Nephron (organoid): ENCODE data around the gene SMG5.
"Not testable (repeated sequence)": the region's sequence is repeated elsewhere in the genome, so short reads cannot be mapped to it uniquely, and the experiment has no call there.

Experiments used
- H3K27ac Mint-ChIP-seq, 3 experiments: 2 replicates each; pipeline ENCODE4 v1.8.0; 2020; ENCODE audit warnings: mixed read lengths in 3 of 3, mild to moderate bottlenecking in 2 of 3, moderate library complexity in 1 of 3
- H3K27me3 Mint-ChIP-seq: 2 replicates; pipeline ENCODE4 v1.8.0; 2021; ENCODE audit warnings: low read depth, mild to moderate bottlenecking, moderate library complexity, mixed read lengths
- H3K36me3 Mint-ChIP-seq: 2 replicates; pipeline ENCODE4 v1.8.0; 2020; ENCODE audit warnings: low read depth, mixed read lengths
- H3K4me1 Mint-ChIP-seq: 2 replicates; pipeline ENCODE4 v1.8.0; 2020; ENCODE audit warnings: mixed read lengths
- H3K4me3 Mint-ChIP-seq, 3 experiments: 2 replicates each; pipeline ENCODE4 v1.8.0; 2020; ENCODE audit warnings: mild to moderate bottlenecking in 3 of 3, mixed read lengths in 3 of 3, moderate library complexity in 2 of 3
- H3K9me3 Mint-ChIP-seq: 2 replicates; pipeline ENCODE4 v1.8.0; 2020; ENCODE audit warnings: mixed read lengths
- CTCF ChIP-seq, 3 experiments: fragments of 200-600 bp; sonication (generic); IDR thresholded peaks; one replicate each; pipeline ENCODE4 v1.5.0; 2021; ENCODE audit warnings: antibody characterized with exemption in 3 of 3; ENCODE audit not compliant: unreplicated experiment in 3 of 3

SMG5 gene

GRCh38 chr1:156221986-156222692 lies 60.5 kb downstream of the SMG5 start:
- Mint-ChIP-seq H3K9me3 (no peaks in the 10 kb centered on the region), H3K4me1 (peaks cover 8% of the 10 kb centered on the region), H3K36me3 (peaks cover 51% of the 10 kb centered on the region), H3K4me3 (no peak overlapping the region), H3K27me3 (no peaks in the 10 kb centered on the region), H3K27ac (no peak overlapping the region)
- no peak for TF ChIP-seq CTCF (IDR thresholded peaks at IDR 0.05; ENCODE audit: unreplicated experiment in 3 of 3)

GRCh38 chr1:156220226-156220625 lies 62.4 kb downstream of the SMG5 start:
- Mint-ChIP-seq H3K27ac (no peak overlapping the region), H3K4me3 (no peak overlapping the region), H3K27me3 (no peaks in the 10 kb centered on the region), H3K4me1 (no peaks in the 10 kb centered on the region), H3K36me3 (peaks cover 47% of the 10 kb centered on the region), H3K9me3 (no peaks in the 10 kb centered on the region)
- no peak for TF ChIP-seq CTCF (IDR thresholded peaks at IDR 0.05; ENCODE audit: unreplicated experiment in 3 of 3)

- no peaks in the 10 kb centered on the region for H3K9me3 Mint-ChIP-seq
- peaks cover 47% of the 10 kb centered on the region for H3K36me3 Mint-ChIP-seq
- no peak for TF ChIP-seq CTCF (IDR thresholded peaks at IDR 0.05; ENCODE audit: unreplicated experiment in 3 of 3)
- H3K4me3 Mint-ChIP-seq, result peak overlapping the region in 1 of 3 experiments; percentile 33
- peaks cover 13% of the 10 kb centered on the region for H3K4me1 Mint-ChIP-seq
- H3K27me3 Mint-ChIP-seq, result no peaks in the 10 kb centered on the region
- H3K27ac Mint-ChIP-seq, result peak overlapping the region in 1 of 3 experiments; percentile 43
These were observed 64.8 kb downstream of the SMG5 start for GRCh38 chr1:156217871-156218270.

GRCh38 chr1:156216361-156217086 lies 66.1 kb downstream of the SMG5 start:
- H3K27ac Mint-ChIP-seq, H3K9me3 Mint-ChIP-seq, H3K4me3 Mint-ChIP-seq, H3K27me3 Mint-ChIP-seq: not testable (repeated sequence)
- Mint-ChIP-seq H3K36me3 (peaks cover 42% of the 10 kb centered on the region), H3K4me1 (peaks cover 22% of the 10 kb centered on the region)

- Mint-ChIP-seq H3K36me3 (peaks cover 31% of the 10 kb centered on the region), H3K27me3 (no peaks in the 10 kb centered on the region), H3K27ac (peak overlapping the region; percentile 39 to 92 (median 75)), H3K4me1 (peaks cover 22% of the 10 kb centered on the region), H3K4me3 (peak overlapping the region; percentile 73 to 87 (median 86)), H3K9me3 (no peaks in the 10 kb centered on the region)
- TF ChIP-seq CTCF (IDR thresholded peaks at IDR 0.05; ENCODE audit: unreplicated experiment in 3 of 3), result no peak
These were observed 68.4 kb downstream of the SMG5 start for GRCh38 chr1:156214024-156214748.

GRCh38 chr1:156213644-156213966 lies 69.0 kb downstream of the SMG5 start:
- Mint-ChIP-seq H3K9me3 (no peaks in the 10 kb centered on the region), H3K27me3 (no peaks in the 10 kb centered on the region), H3K4me3 (peak overlapping the region; percentile 97 to 100 (median 99)), H3K4me1 (peaks cover 22% of the 10 kb centered on the region), H3K27ac (peak overlapping the region; percentile 99 to 100 (median 100)), H3K36me3 (peaks cover 32% of the 10 kb centered on the region)
- TF ChIP-seq CTCF (IDR thresholded peaks at IDR 0.05; ENCODE audit: unreplicated experiment in 3 of 3), result no peak
